ENCODE results near the gene FN3K. TPM values are rescaled to one million over a fixed set of nuclear protein-coding genes. Genes with fewer than 3 reads are reported as not detected.
"Not testable (repeated sequence)": the region's sequence is repeated elsewhere in the genome, so short reads cannot be mapped to it uniquely, and the experiment has no call there.

FN3K gene
- total RNA-seq, 1 experiment from 2014 or later: 0.23 TPM

DNA sequence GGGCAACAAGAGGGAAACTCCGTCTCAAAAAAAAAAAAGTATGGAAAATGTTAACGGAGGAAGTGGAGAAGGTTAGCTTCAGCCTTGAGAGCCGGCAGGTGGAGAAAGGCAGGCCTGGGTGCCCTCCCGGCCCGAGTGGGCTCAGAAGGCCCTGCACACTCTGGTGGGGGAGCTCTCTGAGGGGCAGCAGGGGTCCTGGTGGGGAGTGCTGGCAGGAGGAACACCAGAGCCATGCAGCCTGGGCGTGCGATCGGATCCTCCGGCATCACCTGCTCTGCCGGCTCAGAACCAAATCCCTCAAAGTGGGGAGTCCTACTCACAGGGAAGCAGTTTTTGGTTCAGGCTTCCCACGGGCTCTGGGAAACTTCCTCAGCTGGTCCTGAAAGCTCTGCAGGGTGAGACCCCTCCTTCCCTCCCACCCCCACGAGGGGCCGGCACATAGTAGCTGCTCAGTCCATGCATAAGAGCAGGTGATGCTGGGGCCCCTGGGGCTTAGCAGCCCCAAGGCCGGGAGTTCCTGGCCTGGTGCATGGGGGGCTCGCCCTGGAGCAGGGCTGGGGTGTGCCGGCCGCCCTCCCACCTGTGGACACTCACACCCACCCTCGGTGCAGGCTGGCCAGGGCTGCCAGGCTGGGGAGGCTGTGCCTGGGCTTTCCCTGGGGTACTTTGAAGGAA lies 1.2 kb downstream of the FN3K start:
- DNase-seq (ENCODE audit: low read depth): no peak

DNA sequence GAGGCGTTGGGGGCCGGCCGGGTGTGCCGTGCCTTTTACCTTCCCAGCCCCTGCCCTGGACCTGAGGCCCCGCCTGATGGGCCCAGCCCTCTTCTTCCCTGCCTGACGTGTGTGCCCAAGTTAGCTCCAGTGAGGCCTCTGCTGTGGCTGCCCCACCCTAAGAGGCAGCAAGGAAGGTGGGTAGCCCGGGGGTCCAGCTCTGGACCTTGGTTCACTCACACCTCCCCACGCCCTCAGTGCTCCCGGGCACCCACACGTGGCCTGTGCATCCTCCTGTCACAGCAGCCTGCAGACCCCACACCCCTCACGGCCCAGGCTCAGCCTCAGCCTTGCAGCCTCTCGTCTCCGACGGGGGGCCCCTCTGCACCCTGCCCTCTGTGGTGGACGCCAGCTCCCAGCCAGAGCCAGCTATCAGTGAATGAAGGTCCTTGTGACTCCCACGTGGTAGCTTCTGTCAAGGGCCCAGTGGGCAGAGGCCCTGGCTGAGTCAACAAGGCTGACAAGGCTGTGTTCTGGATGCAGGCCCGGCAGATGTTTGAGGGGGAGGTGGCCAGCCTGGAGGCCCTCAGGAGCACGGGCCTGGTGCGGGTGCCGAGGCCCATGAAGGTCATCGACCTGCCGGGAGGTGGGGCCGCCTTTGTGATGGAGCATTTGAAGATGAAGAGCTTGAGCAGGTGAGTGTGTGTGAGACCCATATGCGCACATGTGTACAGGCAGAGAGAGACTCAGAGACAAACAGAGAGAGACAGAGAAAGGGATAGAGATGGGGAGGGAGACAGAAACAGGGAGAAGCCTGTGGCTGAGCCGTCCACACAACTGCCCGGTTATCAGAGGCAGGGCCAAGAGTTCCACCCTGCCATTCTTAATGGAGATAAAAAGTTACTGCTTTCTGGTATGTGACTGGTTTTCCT lies 2.8 kb downstream of the FN3K start:
- no peak for DNase-seq (ENCODE audit: low read depth)

DNA sequence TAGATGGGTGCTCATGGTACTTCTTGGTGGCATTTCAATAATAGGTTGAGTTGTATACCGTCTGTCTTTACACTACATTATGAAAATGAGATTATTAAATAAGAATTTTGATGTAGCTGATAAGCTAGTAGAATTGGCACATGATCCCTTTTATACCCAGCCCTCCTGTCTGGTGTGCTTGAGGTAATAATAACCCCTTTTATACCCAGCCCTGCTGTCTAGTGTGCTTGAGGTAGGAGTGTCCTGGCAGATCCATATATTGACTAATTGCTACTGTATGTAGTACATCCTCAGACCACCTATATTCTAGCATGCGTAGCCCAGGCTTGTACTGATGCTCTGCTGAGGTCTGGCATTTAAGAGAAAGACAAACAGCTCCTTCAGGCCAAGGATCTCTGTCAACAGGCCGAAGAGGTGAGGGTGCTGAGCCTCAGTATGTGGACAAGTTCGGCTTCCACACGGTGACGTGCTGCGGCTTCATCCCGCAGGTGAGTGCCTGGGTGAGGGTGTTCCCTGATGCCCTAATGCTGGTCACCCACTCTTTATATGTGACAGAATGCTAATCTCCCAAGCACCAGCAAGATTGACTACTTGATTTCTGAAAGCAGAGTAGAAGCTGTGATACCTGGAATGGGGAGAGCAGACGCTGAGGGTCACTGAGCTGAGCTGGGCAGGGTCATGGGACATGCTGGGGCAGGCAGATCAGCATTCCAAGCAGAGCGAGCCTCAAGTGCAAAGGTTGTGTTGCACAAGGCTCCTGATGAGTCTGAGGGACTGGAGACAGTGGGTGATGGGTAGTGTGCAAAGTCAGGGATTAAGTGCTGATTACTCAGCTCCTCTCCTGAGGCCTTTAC lies 5.7 kb downstream of the FN3K start:
- no peak for DNase-seq (ENCODE audit: low read depth)

DNA sequence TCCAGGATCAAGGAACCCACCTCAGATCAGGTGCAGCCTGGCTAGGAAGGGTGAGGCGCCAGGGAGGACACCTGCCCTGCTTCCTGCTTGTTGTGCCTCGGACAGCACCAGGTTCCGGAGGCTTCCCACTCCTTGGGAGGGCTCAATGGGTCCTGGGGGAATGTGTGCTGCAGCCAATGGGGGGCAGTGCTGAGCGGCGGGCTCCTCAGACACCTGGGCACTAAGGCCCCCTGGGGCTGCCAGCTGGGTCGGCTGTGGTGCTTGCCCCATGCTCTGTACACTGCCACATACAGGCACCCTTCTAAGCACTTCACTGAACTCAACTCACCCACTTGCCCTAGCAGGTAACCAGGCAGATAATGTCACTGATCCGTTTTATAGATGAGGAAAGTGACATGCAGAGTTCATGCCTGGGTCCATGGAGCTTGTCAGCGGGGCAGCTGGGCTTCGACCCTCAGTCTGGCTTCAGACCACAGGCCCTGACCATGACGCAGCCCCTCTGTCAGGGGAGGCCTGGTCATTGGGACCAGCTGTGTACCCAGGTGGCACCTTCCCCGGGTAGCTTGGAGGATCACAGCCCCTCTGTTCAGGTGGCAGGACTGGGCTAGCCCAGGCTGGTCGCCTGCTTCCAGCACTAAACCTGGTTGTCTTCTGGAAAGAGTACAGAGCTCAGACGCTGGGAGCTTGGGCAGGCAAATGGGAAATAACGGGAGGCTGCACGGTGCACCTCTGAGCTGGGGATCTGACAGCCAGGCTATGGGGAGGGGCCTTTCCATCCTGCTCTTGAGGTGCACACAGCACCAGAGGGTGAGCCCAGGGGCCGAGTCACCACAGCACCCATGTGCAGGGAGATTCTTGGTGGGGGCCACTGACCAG lies 8.2 kb downstream of the FN3K start:
- no peak for DNase-seq (ENCODE audit: low read depth)

DNA sequence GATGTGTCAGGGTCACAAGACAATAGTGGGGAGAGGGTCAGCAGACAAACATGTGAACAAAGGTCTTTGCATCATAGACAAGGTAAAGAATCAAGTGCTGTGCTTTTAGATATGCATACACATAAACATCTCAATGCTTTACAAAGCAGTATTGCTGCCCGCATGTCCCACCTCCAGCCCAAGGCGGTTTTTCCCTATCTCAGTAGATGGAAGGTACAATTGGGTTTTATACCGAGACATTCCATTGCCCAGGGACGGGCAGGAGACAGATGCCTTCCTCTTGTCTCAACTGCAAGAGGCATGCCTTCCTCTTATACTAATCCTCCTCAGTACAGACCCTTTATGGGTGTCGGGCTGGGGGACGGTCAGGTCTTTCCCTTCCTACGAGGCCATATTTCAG lies 9.3 kb downstream of the FN3K start:
- not testable (repeated sequence) for DNase-seq (ENCODE audit: low read depth)

DNA sequence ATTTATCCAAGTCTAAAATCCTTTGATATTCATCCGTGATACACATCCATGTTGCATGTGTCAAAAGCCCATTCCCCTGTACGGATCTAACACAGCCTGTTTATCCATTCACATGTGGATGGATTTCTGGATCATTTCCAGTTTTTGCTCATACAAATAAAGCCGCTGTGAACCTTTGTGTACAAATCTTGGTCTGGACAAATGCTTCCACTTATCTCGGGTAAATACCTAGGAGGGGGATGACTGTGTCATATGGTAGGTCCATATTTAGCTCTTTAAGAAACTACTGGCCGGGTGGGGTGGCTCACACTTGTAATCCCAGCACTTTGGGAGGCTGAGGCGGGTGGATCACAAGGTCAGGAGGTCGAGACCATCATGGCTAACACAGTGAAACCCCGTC lies 10.1 kb downstream of the FN3K start:
- no peak for DNase-seq (ENCODE audit: low read depth)

DNA sequence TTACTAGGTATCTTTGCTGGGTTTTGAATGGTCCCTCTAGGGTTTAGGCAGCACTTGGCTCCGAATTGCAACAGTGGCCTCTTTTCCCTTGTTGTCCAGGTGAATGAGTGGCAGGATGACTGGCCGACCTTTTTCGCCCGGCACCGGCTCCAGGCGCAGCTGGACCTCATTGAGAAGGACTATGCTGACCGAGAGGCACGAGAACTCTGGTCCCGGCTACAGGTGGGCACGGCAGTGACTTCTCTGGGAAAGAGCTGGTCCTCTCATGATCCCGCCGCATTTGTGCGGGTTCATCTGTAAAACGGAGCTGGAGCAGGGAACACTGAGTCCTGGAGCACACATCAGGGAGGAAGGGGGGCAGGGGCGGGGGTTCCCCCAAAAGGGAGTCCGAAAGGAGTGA lies 13.3 kb downstream of the FN3K start:
- no peak for DNase-seq (ENCODE audit: low read depth)

DNA sequence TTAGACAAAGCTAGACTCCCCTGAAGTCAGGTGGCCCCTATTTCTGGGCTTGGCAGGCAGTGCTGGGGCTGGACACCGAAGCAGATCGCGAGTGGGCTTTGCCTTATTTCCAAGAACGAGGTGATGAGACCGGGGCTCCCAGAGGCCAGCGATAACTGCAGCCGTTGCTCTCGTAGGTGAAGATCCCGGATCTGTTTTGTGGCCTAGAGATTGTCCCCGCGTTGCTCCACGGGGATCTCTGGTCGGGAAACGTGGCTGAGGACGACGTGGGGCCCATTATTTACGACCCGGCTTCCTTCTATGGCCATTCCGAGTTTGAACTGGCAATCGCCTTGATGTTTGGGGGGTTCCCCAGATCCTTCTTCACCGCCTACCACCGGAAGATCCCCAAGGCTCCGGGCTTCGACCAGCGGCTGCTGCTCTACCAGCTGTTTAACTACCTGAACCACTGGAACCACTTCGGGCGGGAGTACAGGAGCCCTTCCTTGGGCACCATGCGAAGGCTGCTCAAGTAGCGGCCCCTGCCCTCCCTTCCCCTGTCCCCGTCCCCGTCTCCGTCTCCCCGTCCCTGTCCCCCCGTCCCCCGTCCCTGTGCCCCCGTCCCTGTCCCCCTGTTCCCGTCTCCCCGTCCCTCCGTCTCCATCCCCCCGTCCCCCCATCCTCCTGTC lies 15.0 kb downstream of the FN3K start:
- DNase-seq (ENCODE audit: low read depth): no peak

DNA sequence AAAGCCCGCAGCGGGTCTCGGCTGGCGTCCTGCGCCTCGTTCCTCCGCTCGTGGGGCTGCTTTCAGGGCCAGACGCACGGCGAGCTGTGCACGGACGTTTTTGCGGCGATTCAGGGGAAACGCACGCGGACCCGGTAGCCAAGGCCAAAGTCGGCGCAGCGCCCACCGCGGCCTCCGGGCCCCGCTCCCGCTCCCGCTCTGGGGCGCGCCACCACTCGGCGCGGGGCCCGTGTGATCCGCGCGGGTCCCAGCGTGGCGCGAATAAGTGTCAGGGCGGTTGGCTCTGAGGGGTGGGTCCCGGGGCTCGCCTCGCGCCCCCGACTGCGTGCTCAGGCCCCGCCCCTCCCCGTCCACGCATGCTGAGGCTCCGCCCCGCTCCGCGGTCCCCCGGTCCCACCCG lies 15.8 kb downstream of the FN3K start:
- no peak for DNase-seq (ENCODE audit: low read depth)

DNA sequence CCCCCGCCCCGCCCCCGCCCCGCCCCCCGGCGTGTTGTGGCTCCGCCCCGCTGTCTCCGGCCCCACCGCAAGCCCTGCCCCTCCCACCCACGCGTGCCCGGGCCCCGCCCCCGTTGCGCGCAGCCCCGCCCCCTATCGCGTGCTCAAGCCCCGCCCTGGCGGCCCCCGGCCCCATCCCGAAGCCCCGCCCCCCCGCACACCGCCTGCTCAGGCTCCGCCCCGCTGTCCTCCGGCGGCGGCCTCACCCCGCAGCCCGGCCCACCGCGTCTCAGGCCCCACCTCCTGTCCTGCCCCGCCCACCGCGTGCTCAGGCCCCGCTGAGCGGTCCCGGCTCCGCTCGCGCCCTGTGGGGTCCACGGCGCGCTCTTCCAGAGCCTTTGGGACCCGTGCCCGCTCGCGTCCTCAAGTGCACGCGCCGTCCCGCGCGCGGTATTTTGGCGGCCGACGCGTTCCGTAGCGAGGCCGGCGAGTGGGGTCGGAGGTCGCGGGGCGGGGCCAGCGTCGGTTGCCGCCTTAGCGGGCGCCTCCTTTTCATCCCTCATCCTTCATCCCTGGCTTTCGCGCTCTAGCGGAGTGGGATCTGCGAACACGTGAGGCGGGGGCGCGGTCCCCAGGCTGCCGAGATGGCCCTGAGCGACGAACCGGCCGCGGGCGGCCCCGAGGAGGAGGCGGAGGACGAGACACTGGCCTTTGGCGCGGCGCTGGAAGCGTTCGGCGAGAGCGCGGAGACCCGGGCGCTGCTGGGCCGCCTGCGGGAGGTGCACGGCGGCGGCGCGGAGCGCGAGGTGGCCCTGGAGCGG lies 16.4 kb downstream of the FN3K start, which contains the start of gene TBCD:
TBCD (plus strand) TSS at position 495 of the 800 bp plus-strand sequence; CDS start at position 624, 129 bp downstream.
- peak; percentile 87 for DNase-seq (ENCODE audit: low read depth)

DNA sequence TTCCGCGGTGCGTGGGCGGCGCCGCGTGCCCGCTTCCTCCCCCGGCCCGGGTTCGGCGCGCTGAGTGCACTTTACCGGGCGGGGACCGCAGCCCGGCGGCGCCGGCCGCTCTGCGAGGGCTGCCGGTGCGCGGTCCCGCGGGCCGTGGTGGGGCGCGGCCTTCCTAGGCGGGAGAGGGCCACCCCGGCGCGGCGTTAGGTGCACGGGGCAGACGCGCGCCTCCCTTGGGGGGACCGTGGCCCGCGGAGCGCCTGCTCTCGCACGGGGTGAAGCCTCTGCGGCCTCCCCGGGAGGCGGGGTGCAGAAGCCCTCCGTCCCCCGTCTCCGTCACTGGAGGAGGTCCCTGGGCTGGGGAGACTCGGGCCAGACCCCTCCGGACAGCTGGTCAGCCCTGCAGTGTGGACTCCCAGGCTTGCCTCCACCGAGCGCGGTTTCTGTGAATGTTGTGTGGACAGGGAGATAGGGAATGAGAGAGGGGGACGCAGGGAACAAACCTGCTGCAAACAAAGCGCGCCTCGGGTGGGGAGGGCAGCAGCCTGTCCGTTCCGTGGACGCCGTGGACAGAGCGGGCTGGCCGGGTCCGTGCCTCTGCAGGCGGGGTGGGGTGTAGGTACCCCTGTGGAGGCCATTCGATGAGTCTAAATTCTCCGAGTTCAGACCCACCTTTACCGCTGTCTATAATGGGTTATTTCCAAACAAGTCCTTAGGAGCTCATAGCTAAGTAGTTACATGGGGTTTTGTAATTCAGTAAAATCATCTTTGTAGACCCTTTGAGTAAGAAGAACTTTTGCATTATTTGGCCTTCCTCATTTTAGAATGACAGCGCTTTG lies 17.2 kb downstream of the FN3K start:
- DNase-seq (ENCODE audit: low read depth): peak; percentile 35

DNA sequence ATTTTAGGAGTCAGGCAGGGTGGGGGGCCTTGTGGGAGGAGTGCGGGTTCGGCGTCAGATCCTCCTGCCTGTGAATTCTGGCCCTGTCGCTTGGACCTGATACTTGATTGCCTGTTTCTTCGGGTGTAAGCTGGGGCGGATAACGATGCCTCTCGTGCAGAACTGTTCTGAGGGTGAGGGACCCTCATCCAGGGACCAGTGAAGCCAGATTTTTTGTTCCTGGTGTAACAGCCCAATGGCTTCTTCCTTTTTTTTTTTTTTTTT lies 17.7 kb downstream of the FN3K start:
- no peak for DNase-seq (ENCODE audit: low read depth)

DNA sequence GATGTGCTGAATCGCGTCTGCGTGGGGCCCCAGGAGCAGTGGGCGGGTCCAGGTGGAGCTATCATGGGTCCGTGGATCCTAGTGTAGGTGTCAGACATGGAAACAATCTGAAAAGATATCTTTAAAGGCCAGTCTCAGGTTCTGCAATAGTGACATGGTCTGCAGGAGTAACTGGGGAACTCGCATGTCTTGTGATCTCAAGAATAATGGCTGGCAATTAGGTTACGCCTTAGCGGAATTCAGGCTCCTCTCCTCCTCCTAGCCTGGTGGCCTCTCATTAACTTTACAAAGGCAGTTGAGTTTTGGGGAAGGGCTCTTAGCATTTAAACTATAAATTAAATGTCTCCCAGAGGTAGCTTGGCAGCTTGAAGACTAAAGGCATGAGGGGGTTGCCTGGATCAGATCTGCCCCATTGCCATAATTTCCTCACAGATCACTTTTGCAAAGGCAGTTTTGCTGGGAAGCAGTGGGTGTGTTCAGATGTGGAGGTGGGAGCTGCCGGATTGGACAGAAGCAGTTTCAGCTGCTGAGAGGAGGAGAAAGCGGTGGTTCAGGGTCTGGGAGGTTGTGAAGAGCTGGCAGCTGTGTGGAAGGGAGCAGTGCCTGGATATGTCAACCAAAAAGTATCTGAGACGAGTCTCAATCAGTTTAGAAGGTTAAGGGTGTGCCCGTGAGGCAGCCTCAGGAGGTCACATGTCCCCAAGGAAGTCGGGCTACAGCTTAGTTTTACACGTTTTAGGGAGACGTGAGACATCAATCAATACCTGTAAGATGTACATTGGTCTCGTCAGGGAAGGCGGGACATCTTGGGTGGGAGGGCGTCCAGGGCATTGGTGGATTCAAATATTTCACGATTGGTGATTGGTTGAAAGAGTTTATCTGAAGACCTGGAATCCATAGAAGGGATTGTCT lies 19.1 kb downstream of the FN3K start:
- peak; percentile 37 for DNase-seq (ENCODE audit: low read depth)

DNA sequence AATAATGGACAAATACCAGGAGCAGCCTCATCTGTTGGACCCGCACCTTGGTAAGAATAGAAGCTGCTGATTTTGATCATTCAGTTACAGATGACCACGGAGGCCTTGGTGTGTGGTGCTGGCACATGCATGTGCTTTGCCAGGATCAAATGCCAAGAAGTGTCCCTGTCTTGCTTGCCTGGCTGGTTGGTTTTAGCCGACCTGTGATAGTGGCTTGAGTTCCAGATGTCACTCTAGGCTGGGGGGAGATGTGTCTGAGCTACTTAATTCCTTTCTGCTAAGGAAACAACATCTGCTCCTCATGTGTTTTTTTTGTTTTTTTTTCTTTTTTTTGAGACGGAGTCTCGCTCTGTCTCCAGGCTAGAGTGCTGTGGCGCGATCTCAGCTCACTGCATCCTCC lies 20.8 kb downstream of the FN3K start:
- no peak for DNase-seq (ENCODE audit: low read depth)

DNA sequence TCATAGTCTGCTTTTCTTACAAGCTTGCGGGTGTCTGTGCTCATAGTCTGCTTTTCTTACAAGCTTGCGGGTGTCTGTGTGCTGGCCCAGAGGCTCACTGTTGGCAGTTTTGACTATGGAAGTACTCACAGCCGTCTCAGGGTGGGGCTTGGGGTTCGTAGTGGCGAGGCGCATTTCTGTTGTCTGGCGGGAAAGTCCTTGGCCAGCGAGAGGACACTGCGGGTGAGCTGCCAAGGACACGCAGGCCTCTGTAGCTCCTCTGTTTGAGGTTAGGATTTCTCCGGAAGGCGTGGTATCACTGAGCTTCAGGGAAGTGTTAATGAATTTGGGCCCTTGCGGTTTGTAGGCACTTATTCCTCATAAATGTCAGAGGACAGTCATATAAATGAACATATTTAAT lies 30.0 kb downstream of the FN3K start:
- DNase-seq (ENCODE audit: low read depth): no peak

DNA sequence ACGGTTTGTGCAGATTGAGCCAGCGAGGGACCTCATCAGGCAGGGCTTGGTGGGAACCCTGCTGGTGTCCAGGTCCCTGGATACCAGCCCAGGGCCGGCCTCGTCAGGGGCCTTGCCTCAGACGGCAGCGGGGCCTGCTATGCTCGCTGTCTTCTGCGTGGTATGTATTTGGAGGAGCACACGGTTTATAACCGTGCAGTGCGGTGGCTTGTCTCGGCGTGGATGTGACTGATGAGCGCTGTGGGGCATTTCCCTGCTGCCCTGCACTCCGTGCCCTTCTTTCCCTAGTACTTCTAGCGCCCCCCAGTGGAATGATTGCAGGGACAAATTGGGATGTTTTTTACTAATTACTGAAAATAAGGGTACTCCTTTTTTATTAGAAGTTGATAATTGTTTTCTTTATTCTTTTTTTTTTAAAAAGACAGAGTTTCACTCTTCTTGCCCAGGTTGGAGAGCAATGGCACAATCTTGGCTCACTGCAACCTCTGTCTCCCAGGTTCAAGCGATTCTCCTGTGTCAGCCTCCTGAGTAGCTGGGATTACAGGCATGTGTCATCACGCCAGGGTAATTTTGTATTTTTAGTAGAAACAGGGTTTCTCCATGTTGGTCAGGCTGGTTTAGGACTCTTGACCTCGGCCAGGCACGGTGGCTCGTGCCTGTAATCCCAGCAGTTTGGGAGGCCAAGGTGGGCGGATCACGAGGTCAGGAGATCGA lies 31.8 kb downstream of the FN3K start:
- peak; percentile 41 for DNase-seq (ENCODE audit: low read depth)

DNA sequence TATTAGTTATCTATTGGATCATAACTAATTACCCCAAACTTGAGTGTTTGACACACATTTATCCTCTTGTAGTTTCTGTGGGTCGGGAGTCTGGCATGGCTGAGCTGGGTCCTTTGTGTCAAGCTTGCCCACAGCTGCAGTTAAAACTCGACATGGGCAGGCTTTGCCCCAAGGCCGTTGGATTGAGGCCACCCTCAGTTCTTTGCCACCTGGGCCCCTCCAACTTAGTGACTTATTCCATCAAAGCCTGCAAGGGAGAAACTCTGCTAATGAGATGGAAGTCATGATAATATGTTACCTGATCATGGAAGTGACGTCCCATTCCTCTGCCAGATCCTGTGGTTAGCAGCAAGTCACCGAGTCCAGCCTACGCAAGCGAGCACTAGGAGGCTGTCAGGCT lies 33.6 kb downstream of the FN3K start:
- no peak for DNase-seq (ENCODE audit: low read depth)

All from LHCN-M2 (cell line).